T-helper 1 cell treated with Interleukin-12 subunit alpha and Interleukin-12 subunit beta and Interleukin-4 antibody, amounts not matched to agents 30 ng/mL and 1 ng/mL, for 36 hours (primary cell): ENCODE results near the gene HSPA12B. TPM values are rescaled to one million over a fixed set of nuclear protein-coding genes. Genes with fewer than 3 reads are reported as not detected.

Source experiments
- intact Hi-C: fragments of 100-400 bp; cut with micrococcal nuclease; formaldehyde crosslinking; loops from one replicate; pipeline ENCODE4 v1.15.1; 2024
- total RNA-seq: library from RNA; stranded (reverse); gene quantifications from 2 replicates; pipeline ENCODE4 v1.2.3, GENCODE V29; 2022

The HSPA12B gene
- total RNA-seq, 1 donor from 2014 or later, result not detected

GRCh38 chr20:3760655-3761348, 28.3 kb downstream of the HSPA12B start:
- intact Hi-C loops, result no loop called here

GRCh38 chr20:3763671-3764601, 31.5 kb downstream of the HSPA12B start:
- intact Hi-C loops, result no loop called here

GRCh38 chr20:3764659-3765058, 32.2 kb downstream of the HSPA12B start:
- intact Hi-C loops, result loop anchor here (5.0 kb wide), 2 partner anchors 273 to 318 kb away; no protein-coding TSS in a partner anchor

- intact Hi-C loops, result loop anchor here (5.0 kb wide), 2 partner anchors 272 to 317 kb away; no protein-coding TSS in a partner anchor
Measured at GRCh38 chr20:3765171-3765882, 32.8 kb downstream of the HSPA12B start.

- intact Hi-C loops, result loop anchor here (1.0 to 5.0 kb wide), 8 partner anchors 15 to 346 kb away; partner anchors contain the start of genes AP5S1, MAVS and SPEF1
Measured at GRCh38 chr20:3766422-3767109, 34.1 kb downstream of the HSPA12B start.

- intact Hi-C loops, result loop anchor here (1.0 to 5.0 kb wide), 8 partner anchors 14 to 347 kb away; partner anchors contain the start of genes AP5S1, MAVS and SPEF1
Measured at GRCh38 chr20:3767110-3767426, 34.6 kb downstream of the HSPA12B start.

GRCh38 chr20:3767427-3768341, 35.2 kb downstream of the HSPA12B start, which contains the start of gene ADISSP:
ADISSP (minus strand) TSS chr20:3767753; CDS start chr20:3760100, 7,653 bp downstream.
- intact Hi-C loops, result loop anchor here (1.0 to 5.0 kb wide), 19 partner anchors 10 to 359 kb away; partner anchors contain the start of genes AP5S1, CDC25B, CENPB and MAVS

GRCh38 chr20:3768342-3769130, 36.1 kb downstream of the HSPA12B start:
- intact Hi-C loops, result loop anchor here (1.0 to 5.0 kb wide), 13 partner anchors 9 to 360 kb away; partner anchors contain the start of genes CDC25B, CENPB, PANK2 and RNF24

GRCh38 chr20:3771552-3772058, 39.1 kb downstream of the HSPA12B start:
- intact Hi-C loops, result no loop called here

GRCh38 chr20:3775457-3776108, 43.1 kb downstream of the HSPA12B start:
- intact Hi-C loops, result no loop called here

GRCh38 chr20:3777381-3777715, 44.9 kb downstream of the HSPA12B start:
- intact Hi-C loops, result loop anchor here (1.0 kb wide), 1 partner anchor 9 kb away; no protein-coding TSS in a partner anchor

- intact Hi-C loops, result loop anchor here (1.0 kb wide), 1 partner anchor 10 kb away; no protein-coding TSS in a partner anchor
Measured at GRCh38 chr20:3777716-3778629, 45.5 kb downstream of the HSPA12B start.

- intact Hi-C loops, result no loop called here
Measured at GRCh38 chr20:3778976-3779375, 46.5 kb downstream of the HSPA12B start.

GRCh38 chr20:3781153-3781910, 48.8 kb downstream of the HSPA12B start, which contains the start of gene SPEF1:
SPEF1 (minus strand) TSS chr20:3781448; CDS start chr20:3781287, 161 bp downstream.
- intact Hi-C loops, result loop anchor here (1.0 to 2.0 kb wide), 4 partner anchors 14 to 39 kb away; partner anchors contain the start of genes ADISSP, AP5S1 and CDC25B

GRCh38 chr20:3782597-3782996, 50.1 kb downstream of the HSPA12B start:
- intact Hi-C loops, result no loop called here

- intact Hi-C loops, result no loop called here
Measured at GRCh38 chr20:3783068-3783489, 50.6 kb downstream of the HSPA12B start.
